HepG2 (cell line): ENCODE measurements around the gene SERPINF2. TPM values are rescaled to one million over a fixed set of nuclear protein-coding genes. Genes with fewer than 3 reads are reported as not detected.

Experiments
- CEBPG ChIP-seq: IDR thresholded peaks from 2 replicates; pipeline ENCODE4 v1.6.1; 2016
- EED ChIP-seq: sonication (generic); formaldehyde crosslinking; IDR thresholded peaks from 2 replicates; pipeline ENCODE4 v1.5.0; 2020; ENCODE audit warnings: mild to moderate bottlenecking, missing genetic modification reagents
- FOXO1 ChIP-seq: sonication (generic); formaldehyde crosslinking; IDR thresholded peaks from 2 replicates; pipeline ENCODE4 v1.4.0; 2020; ENCODE audit warnings: missing genetic modification reagents
- NONO ChIP-seq, 2 experiments: fragments of 450-650 bp in 1 of 2; sonication (generic) in 1 of 2; formaldehyde crosslinking in 1 of 2; IDR thresholded peaks in 1 of 2; conservative IDR thresholded peaks in 1 of 2; 2 replicates each; pipeline versions ENCODE4 v1.6.1 to v1.8.0; 2017 to 2022; ENCODE audit warnings: mild to moderate bottlenecking in 1 of 2, missing genetic modification reagents in 1 of 2, moderate library complexity in 1 of 2
- PHF21A ChIP-seq: sonication (generic); formaldehyde crosslinking; IDR thresholded peaks from 2 replicates; pipeline ENCODE4 v1.5.0; 2020; ENCODE audit warnings: mild to moderate bottlenecking, missing genetic modification reagents
- PRMT3 ChIP-seq: sonication (generic); formaldehyde crosslinking; IDR thresholded peaks from 2 replicates; pipeline ENCODE4 v1.8.1; 2022; ENCODE audit warnings: low read depth, mild to moderate bottlenecking, moderate library complexity, missing genetic modification reagents, borderline replicate concordance
- RAD21 ChIP-seq: fragments of 450-650 bp; formaldehyde crosslinking; IDR thresholded peaks from 2 replicates; pipeline ENCODE4 v1.5.0; 2020; ENCODE audit warnings: mild to moderate bottlenecking
- RBFOX2 ChIP-seq: fragments of 200-400 bp; formaldehyde crosslinking; IDR thresholded peaks from 2 replicates; pipeline ENCODE4 v1.6.1; 2017; ENCODE audit warnings: low read depth, mild to moderate bottlenecking, low read length
- SAP130 ChIP-seq: IDR thresholded peaks from 2 replicates; pipeline ENCODE4 v1.6.1; 2016; ENCODE audit warnings: low read depth
- ZNF614 ChIP-seq: IDR thresholded peaks from 2 replicates; pipeline ENCODE4 v1.6.1; 2018; ENCODE audit warnings: missing biosample characterization, missing genetic modification reagents, inconsistent platforms, borderline replicate concordance
- ZNF781 ChIP-seq: sonication (generic); formaldehyde crosslinking; IDR thresholded peaks from 2 replicates; pipeline ENCODE4 v1.5.1; 2020; ENCODE audit warnings: borderline replicate concordance, mild to moderate bottlenecking, missing genetic modification reagents; ENCODE audit errors: not compliant biosample characterization
- ZSCAN25 ChIP-seq: sonication (generic); formaldehyde crosslinking; IDR thresholded peaks from 2 replicates; pipeline ENCODE4 v1.8.0; 2022; ENCODE audit warnings: mild to moderate bottlenecking, missing genetic modification reagents
- polyA plus RNA-seq, 8 experiments: library from polyadenylated mRNA; depleted of rRNA in 3 of 8; stranded (reverse) in 7 of 8; unstranded in 1 of 8; fragments of >200 nt; fragmentation: Illumina TruSeq in 4 of 8; extraction: Trizol in 4 of 8; gene quantifications; 2 replicates each; pipeline versions ENCODE4 v1.2.1 to v1.2.3, GENCODE V29; 2011 to 2016; ENCODE audit warnings: low read depth in 4 of 8, missing spikeins in 1 of 8, mixed read lengths in 1 of 8; ENCODE audit not compliant: insufficient read depth in 1 of 8
- total RNA-seq, 5 experiments: library from RNA; depleted of rRNA; stranded (reverse); fragments of >200 nt; fragmentation: Illumina TruSeq; extraction: Trizol; gene quantifications; 2 replicates each; pipeline ENCODE4 v1.2.3, GENCODE V29; 2016; ENCODE audit warnings: low read depth in 1 of 5
- TF ChIP-seq, protein P1 (sequence below): sonication (generic); formaldehyde crosslinking; IDR thresholded peaks from 2 replicates; pipeline ENCODE4 v1.5.1; 2020; ENCODE audit warnings: mild to moderate bottlenecking, missing genetic modification reagents, moderate library complexity
- TF ChIP-seq, protein P2 (sequence below): sonication (generic); formaldehyde crosslinking; IDR thresholded peaks from 2 replicates; pipeline ENCODE4 v1.5.0; 2020; ENCODE audit warnings: missing genetic modification reagents
- TF ChIP-seq, protein P3 (sequence below): IDR thresholded peaks from 2 replicates; pipeline ENCODE4 v1.6.1; 2016; ENCODE audit warnings: mild to moderate bottlenecking, missing biosample characterization, missing genetic modification reagents
- TF ChIP-seq, protein P4 (sequence below): IDR thresholded peaks from 2 replicates; pipeline ENCODE4 v1.6.1; 2016; ENCODE audit warnings: missing compliant biosample characterization, missing genetic modification reagents, borderline replicate concordance
- TF ChIP-seq, protein P5 (sequence below): sonication (generic); formaldehyde crosslinking; IDR thresholded peaks from 2 replicates; pipeline ENCODE4 v1.8.0; 2023; ENCODE audit warnings: mild to moderate bottlenecking, missing genetic modification reagents
- TF ChIP-seq, protein P6 (sequence below): IDR thresholded peaks from 2 replicates; pipeline ENCODE4 v1.6.1; 2012; ENCODE audit warnings: inconsistent platforms
- TF ChIP-seq, protein P7 (sequence below): sonication (generic); formaldehyde crosslinking; IDR thresholded peaks from 2 replicates; pipeline ENCODE4 v1.5.0; 2020; ENCODE audit warnings: mild to moderate bottlenecking, missing genetic modification reagents, moderate library complexity

SERPINF2 gene
- total and polyA plus RNA-seq, 2 of the 13 experiments (the other 11 are each of a cell fraction or from before 2014, with no cell fraction given), result 309 to 548 TPM

DNA sequence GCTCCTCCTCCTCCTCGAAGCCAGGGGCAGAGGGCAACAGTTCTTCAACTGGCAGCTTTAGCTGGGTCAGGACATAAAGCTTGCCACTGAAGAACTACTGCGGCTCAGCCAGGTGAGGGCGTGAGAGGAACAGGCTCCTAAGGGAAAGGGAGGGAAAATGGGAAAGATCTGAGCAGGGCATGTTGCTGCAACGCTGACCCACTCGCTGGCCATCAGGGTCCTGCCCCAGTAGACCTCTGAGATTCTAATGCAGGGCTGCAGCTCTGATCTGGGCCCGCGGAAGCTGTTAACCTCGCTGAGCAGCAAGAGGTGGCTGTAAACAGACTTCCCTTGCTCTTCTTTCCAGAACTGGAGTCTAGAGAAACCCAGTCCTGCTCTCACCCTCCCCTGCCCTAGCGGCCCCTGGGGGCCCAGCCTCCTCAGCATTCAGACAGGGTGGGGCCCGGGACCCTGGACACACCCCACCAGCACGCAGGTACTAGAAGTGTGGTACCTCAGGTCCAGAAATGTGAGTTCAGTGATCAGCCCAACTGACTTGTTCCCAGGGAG lies 28.7 kb upstream of the SERPINF2 start (continued):
- TF ChIP-seq, protein P1, sequence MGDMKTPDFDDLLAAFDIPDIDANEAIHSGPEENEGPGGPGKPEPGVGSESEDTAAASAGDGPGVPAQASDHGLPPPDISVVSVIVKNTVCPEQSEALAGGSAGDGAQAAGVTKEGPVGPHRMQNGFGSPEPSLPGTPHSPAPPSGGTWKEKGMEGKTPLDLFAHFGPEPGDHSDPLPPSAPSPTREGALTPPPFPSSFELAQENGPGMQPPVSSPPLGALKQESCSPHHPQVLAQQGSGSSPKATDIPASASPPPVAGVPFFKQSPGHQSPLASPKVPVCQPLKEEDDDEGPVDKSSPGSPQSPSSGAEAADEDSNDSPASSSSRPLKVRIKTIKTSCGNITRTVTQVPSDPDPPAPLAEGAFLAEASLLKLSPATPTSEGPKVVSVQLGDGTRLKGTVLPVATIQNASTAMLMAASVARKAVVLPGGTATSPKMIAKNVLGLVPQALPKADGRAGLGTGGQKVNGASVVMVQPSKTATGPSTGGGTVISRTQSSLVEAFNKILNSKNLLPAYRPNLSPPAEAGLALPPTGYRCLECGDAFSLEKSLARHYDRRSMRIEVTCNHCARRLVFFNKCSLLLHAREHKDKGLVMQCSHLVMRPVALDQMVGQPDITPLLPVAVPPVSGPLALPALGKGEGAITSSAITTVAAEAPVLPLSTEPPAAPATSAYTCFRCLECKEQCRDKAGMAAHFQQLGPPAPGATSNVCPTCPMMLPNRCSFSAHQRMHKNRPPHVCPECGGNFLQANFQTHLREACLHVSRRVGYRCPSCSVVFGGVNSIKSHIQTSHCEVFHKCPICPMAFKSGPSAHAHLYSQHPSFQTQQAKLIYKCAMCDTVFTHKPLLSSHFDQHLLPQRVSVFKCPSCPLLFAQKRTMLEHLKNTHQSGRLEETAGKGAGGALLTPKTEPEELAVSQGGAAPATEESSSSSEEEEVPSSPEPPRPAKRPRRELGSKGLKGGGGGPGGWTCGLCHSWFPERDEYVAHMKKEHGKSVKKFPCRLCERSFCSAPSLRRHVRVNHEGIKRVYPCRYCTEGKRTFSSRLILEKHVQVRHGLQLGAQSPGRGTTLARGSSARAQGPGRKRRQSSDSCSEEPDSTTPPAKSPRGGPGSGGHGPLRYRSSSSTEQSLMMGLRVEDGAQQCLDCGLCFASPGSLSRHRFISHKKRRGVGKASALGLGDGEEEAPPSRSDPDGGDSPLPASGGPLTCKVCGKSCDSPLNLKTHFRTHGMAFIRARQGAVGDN (CRISPR knock-in tag), result peak; percentile 59
- 0 out of 2 replicates have a peak, but pooled peaks have one; percentile 25 for TF ChIP-seq FOXO1 (CRISPR knock-in tag)
- TF ChIP-seq, protein P2, sequence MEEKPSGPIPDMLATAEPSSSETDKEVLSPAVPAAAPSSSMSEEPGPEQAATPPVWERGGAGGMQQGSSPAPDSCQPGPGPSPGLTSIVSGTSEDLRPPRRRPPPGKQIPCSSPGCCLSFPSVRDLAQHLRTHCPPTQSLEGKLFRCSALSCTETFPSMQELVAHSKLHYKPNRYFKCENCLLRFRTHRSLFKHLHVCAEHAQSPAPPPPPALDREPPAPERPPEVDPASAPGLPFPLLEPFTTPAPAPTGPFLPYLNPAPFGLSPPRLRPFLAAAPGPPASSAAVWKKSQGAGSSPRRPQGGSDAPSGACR (CRISPR knock-in tag), result 0 out of 2 replicates have a peak, but pooled peaks have one; percentile 0
- peak; percentile 40; the same call in 1 of the 2 replicates for TF ChIP-seq SAP130
- TF ChIP-seq, protein P3, sequence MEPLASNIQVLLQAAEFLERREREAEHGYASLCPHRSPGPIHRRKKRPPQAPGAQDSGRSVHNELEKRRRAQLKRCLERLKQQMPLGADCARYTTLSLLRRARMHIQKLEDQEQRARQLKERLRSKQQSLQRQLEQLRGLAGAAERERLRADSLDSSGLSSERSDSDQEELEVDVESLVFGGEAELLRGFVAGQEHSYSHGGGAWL (CRISPR knock-in tag), result 0 out of 2 replicates have a peak, but pooled peaks have one; percentile 24
- TF ChIP-seq EED (CRISPR knock-in tag), result 0 out of 2 replicates have a peak, but pooled peaks have one; percentile 19
- TF ChIP-seq, protein P4, sequence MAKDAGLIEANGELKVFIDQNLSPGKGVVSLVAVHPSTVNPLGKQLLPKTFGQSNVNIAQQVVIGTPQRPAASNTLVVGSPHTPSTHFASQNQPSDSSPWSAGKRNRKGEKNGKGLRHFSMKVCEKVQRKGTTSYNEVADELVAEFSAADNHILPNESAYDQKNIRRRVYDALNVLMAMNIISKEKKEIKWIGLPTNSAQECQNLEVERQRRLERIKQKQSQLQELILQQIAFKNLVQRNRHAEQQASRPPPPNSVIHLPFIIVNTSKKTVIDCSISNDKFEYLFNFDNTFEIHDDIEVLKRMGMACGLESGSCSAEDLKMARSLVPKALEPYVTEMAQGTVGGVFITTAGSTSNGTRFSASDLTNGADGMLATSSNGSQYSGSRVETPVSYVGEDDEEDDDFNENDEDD (CRISPR knock-in tag), result peak; percentile 90; the same call in 1 of the 2 replicates
- peak; percentile 77 for TF ChIP-seq RAD21
- peak; percentile 45; the same call in 1 of the 2 replicates for TF ChIP-seq RBFOX2
- TF ChIP-seq PRMT3 (CRISPR knock-in tag), result no peak
- peak; percentile 45; the same call in 1 of the 2 replicates for TF ChIP-seq CEBPG (CRISPR knock-in tag)
- TF ChIP-seq, protein P5, sequence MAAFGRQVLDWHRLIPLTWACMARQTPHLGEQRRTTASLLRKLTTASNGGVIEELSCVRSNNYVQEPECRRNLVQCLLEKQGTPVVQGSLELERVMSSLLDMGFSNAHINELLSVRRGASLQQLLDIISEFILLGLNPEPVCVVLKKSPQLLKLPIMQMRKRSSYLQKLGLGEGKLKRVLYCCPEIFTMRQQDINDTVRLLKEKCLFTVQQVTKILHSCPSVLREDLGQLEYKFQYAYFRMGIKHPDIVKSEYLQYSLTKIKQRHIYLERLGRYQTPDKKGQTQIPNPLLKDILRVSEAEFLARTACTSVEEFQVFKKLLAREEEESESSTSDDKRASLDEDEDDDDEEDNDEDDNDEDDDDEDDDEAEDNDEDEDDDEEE, result no peak
- peak; percentile 26; the same call in 1 of the 2 replicates for TF ChIP-seq PHF21A (CRISPR knock-in tag)
- TF ChIP-seq NONO (IDR thresholded peaks at IDR 0.05), result no peak
- TF ChIP-seq NONO (CRISPR knock-in tag; conservative IDR thresholded peaks at IDR 0.05), result peak; percentile 21; the same call in 1 of the 2 replicates
- TF ChIP-seq ZNF781 (CRISPR knock-in tag), result peak; percentile 45
- TF ChIP-seq, protein P6, sequence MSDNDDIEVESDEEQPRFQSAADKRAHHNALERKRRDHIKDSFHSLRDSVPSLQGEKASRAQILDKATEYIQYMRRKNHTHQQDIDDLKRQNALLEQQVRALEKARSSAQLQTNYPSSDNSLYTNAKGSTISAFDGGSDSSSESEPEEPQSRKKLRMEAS, result peak; percentile 71
- TF ChIP-seq ZSCAN25 (CRISPR knock-in tag), result peak; percentile 12
- TF ChIP-seq, protein P7, sequence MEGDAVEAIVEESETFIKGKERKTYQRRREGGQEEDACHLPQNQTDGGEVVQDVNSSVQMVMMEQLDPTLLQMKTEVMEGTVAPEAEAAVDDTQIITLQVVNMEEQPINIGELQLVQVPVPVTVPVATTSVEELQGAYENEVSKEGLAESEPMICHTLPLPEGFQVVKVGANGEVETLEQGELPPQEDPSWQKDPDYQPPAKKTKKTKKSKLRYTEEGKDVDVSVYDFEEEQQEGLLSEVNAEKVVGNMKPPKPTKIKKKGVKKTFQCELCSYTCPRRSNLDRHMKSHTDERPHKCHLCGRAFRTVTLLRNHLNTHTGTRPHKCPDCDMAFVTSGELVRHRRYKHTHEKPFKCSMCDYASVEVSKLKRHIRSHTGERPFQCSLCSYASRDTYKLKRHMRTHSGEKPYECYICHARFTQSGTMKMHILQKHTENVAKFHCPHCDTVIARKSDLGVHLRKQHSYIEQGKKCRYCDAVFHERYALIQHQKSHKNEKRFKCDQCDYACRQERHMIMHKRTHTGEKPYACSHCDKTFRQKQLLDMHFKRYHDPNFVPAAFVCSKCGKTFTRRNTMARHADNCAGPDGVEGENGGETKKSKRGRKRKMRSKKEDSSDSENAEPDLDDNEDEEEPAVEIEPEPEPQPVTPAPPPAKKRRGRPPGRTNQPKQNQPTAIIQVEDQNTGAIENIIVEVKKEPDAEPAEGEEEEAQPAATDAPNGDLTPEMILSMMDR (CRISPR knock-in tag), result peak; percentile 91
- peak; percentile 33; the same call in 1 of the 2 replicates for TF ChIP-seq ZNF614 (CRISPR knock-in tag)
